Activated CD4-positive, alpha-beta T cell treated with anti-CD3 and anti-CD28 coated beads for 1 hour (primary cell): ENCODE measurements around the gene BCL3.
"Not testable (repeated sequence)": the region's sequence is repeated elsewhere in the genome, so short reads cannot be mapped to it uniquely, and the experiment has no call there.

ENCODE experiments used
- DNase-seq: peaks from one replicate; pipeline ENCODE4 v3.0.0-alpha.2; 2020

The BCL3 gene

GRCh38 chr19:44748426-44749254, at the start of gene BCL3:
Gene BCL3 (plus strand): TSS chr19:44748708. CDS start chr19:44748791, 83 bp downstream.
- DNase-seq: peak; percentile 59

GRCh38 chr19:44700547-44700946, 48.0 kb upstream of the BCL3 start:
- DNase-seq: no peak

GRCh38 chr19:44701228-44701627, 47.3 kb upstream of the BCL3 start:
- no peak for DNase-seq

GRCh38 chr19:44702551-44703176, 45.8 kb upstream of the BCL3 start:
- DNase-seq: no peak

- DNase-seq: no peak
Observed at GRCh38 chr19:44703336-44704078, 45.0 kb upstream of the BCL3 start.

- no peak for DNase-seq
Observed at GRCh38 chr19:44704982-44705381, 43.5 kb upstream of the BCL3 start.

GRCh38 chr19:44705502-44706010, 43.0 kb upstream of the BCL3 start:
- DNase-seq: no peak

GRCh38 chr19:44706506-44707236, 41.8 kb upstream of the BCL3 start:
- DNase-seq: no peak

- DNase-seq: no peak
Observed at GRCh38 chr19:44707794-44708193, 40.7 kb upstream of the BCL3 start.

GRCh38 chr19:44708940-44709339, 39.6 kb upstream of the BCL3 start:
- DNase-seq: no peak

- DNase-seq: not testable (repeated sequence)
Observed at GRCh38 chr19:44709434-44710266, 38.9 kb upstream of the BCL3 start.

GRCh38 chr19:44710483-44710882, 38.0 kb upstream of the BCL3 start:
- no peak for DNase-seq

GRCh38 chr19:44712864-44713515, 35.5 kb upstream of the BCL3 start:
- DNase-seq: no peak

GRCh38 chr19:44714597-44715169, 33.8 kb upstream of the BCL3 start:
- no peak for DNase-seq

GRCh38 chr19:44717603-44718002, 30.9 kb upstream of the BCL3 start:
- DNase-seq: no peak

GRCh38 chr19:44718441-44719261, 29.9 kb upstream of the BCL3 start:
- DNase-seq: no peak

GRCh38 chr19:44719262-44719701, 29.2 kb upstream of the BCL3 start:
- no peak for DNase-seq

- not testable (repeated sequence) for DNase-seq
Observed at GRCh38 chr19:44720396-44720795, 28.1 kb upstream of the BCL3 start.

- DNase-seq: no peak
Observed at GRCh38 chr19:44720945-44721344, 27.6 kb upstream of the BCL3 start.

GRCh38 chr19:44721369-44721768, 27.1 kb upstream of the BCL3 start:
- DNase-seq: not testable (repeated sequence)
